HuH-7 (cell line): ENCODE measurements around the gene TP53BP1.
"Not testable (repeated sequence)": the region's sequence is repeated elsewhere in the genome, so short reads cannot be mapped to it uniquely, and the experiment has no call there.

ENCODE experiments used
- DNase-seq: peaks from one replicate; pipeline ENCODE4 v3.0.0; 2011; ENCODE audit warnings: low spot score

The TP53BP1 gene

DNA sequence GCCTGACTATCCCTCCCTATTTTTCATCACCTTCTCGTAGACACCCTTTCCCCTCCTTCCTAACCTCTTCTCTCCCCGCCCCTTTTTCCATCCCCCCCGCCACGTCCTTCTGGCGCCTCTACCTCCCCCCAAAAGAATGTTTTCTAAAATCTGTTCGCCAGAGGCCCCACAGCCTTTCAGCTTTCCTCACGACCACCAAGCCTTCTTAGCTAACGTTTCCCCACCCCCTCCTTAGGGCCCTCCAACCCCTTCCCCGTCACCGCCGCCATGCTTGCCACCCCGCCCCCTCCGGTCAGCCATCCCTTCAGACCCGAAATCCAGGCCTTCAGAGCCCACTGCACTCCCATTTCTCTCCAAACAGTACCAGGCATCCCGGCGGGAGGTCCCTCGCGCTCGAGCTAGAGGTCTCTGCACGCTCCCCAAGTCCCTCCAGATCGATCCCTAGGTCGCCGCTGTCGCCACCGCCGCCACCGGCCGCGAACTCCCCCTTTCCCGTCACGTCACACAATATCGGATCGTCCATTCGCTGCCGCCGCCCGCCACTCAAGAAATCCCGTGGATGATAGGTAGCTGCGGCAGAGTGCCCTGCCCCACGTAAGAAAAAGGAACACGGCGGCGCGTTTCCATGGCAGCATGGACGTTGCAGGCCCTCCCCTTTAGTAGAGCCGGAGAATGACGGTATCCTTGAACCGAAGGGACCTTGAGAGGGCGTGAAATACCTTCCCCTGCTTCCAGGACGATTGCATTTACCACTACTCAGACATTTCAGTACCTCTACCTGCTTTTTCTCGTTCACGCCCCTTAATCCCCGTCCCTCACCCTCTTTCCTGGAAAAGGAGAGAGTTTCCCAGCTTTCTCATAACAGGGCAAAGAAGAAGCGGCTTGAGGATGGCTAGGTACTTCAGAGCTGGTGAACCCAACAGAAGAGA, at the start of gene TP53BP1:
Gene TP53BP1 (minus strand): TSS at position 484 of the 929 bp plus-strand sequence. CDS start 113 bp downstream, at position 371.
- DNase-seq = peak; percentile 89

GRCh38 chr15:43541785-43542184, 48.8 kb upstream of the TP53BP1 start:
- no peak for DNase-seq

- no peak for DNase-seq
These were observed 45.1 kb upstream of the TP53BP1 start for GRCh38 chr15:43538091-43538490.

- DNase-seq = no peak
These were observed 41.9 kb upstream of the TP53BP1 start for GRCh38 chr15:43534897-43535296.

DNA sequence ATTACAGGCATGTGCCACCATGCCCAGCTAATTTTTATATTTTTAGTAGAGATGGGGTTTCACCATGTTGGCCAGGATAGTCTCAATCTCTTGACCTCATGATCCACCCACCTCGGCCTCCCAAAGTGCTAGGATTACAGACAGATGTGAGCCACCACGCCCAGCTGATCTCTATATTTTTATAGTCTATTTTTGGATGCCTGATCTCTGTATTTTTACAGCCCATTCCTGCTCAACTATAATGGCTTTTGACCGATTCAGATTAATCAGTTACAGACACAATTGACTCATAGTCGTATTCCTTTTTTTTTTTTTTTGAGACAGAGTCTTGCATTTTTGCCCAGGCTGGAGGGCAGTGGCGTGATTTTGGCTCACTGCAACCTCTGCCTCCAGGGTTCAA, 39.9 kb upstream of the TP53BP1 start:
- not testable (repeated sequence) for DNase-seq

DNA sequence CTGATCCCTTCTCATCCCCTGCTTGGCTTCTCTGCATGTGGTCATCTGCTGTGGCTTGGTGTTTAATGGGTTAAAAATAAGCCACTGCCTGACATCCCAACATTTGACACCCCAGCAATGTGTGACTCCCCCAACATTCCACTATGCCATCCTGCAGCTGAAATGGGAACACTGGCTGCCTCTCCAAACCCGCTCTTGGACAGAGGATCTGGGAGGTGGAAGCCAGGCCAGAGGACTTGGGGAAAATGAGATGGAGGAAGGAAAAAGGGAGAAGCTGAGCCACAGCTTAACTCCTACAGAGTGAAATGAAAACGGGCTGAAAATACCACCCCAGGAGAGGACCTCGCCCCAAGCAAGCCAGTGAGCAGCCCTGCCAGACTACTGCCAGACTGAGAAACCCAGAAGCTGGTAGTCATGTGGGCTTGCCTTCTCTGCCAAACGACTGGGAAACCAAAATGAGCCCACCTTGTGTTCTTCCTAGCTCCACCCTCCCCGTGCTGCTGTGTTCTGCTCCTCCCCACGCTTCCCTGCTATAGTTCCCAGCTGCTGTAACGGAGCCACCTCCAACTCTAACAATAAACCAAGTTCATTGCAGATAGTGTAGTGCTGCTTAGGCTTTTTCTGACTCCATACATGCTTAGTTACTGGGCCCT, 38.2 kb upstream of the TP53BP1 start:
- DNase-seq = no peak

GRCh38 chr15:43529587-43530345, 36.8 kb upstream of the TP53BP1 start:
- DNase-seq = no peak

- no peak for DNase-seq
These were observed 36.2 kb upstream of the TP53BP1 start for GRCh38 chr15:43529141-43529540.

DNA sequence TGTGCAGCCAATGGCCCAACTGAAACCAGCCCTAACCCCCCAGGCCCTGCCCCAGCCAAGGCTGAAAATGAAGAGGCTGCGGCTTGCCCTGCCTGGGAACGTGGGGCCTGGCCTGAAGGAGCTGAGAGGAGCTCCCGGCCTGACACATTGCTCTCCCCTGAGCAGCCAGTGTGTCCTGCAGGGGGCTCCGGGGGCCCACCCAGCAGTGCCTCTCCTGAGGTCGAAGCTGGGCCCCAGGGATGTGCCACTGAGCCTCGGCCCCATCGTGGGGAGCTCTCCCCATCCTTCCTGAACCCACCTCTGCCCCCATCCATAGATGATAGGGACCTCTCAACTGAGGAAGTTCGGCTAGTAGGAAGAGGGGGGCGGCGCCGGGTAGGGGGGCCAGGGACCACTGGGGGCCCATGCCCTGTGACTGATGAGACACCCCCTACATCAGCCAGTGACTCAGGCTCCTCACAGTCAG, 35.6 kb upstream of the TP53BP1 start:
- DNase-seq = no peak

DNA sequence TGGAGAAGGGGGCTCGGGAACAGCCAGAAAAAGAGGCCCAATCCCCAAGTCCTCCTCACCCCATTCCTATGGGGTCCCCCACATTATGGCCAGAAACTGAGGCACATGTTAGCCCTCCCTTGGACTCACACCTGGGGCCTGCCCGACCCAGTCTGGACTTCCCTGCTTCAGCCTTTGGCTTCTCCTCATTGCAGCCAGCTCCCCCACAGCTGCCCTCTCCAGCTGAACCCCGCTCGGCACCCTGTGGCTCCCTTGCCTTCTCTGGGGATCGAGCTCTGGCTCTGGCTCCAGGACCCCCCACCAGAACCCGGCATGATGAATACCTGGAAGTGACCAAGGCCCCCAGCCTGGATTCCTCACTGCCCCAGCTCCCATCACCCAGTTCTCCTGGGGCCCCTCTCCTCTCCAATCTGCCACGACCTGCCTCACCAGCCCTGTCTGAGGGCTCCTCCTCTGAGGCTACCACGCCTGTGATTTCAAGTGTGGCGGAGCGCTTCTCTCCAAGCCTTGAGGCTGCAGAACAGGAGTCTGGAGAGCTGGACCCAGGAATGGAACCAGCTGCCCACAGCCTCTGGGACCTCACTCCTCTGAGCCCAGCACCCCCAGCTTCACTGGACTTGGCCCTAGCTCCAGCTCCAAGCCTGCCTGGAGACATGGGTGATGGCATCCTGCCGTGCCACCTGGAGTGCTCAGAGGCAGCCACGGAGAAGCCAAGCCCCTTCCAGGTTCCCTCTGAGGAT, 35.0 kb upstream of the TP53BP1 start:
- no peak for DNase-seq

- no peak for DNase-seq
These were observed 34.3 kb upstream of the TP53BP1 start for GRCh38 chr15:43527016-43527801.

- DNase-seq = no peak
These were observed 33.4 kb upstream of the TP53BP1 start for GRCh38 chr15:43526261-43526930.

- DNase-seq = no peak
These were observed 32.2 kb upstream of the TP53BP1 start for GRCh38 chr15:43525131-43525530.

DNA sequence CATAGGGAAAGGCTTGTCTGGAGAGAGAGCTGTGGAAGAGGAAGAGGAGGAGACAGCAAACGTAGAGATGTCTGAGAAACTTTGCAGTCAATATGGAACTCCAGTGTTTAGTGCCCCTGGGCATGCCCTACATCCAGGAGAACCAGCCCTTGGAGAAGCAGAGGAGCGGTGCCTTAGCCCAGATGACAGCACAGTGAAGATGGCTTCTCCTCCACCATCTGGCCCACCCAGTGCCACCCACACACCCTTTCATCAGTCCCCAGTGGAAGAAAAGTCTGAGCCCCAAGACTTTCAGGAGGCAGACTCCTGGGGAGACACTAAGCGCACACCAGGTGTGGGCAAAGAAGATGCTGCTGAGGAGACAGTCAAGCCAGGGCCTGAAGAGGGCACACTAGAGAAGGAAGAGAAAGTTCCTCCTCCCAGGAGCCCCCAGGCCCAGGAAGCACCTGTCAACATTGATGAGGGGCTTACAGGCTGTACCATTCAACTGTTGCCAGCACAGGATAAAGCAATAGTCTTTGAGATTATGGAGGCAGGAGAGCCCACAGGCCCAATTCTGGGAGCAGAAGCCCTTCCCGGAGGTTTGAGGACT, 31.4 kb upstream of the TP53BP1 start:
- no peak for DNase-seq

GRCh38 chr15:43523646-43524045, 30.7 kb upstream of the TP53BP1 start:
- DNase-seq = no peak

DNA sequence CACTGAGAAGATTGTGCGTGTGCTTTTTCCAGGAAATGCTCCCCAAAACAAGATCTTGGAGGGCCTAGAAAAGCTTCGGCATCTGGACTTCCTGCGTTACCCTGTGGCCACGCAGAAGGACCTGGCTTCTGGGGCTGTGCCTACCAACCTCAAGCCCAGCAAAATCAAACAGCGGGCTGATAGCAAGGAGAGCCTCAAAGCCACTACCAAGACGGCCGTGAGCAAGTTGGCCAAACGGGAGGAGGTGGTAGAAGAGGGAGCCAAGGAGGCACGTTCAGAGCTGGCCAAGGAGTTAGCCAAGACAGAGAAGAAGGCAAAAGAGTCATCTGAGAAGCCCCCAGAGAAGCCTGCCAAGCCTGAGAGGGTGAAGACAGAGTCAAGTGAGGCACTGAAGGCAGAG, 29.3 kb upstream of the TP53BP1 start:
- no peak for DNase-seq

GRCh38 chr15:43521419-43521818, 28.5 kb upstream of the TP53BP1 start:
- no peak for DNase-seq

GRCh38 chr15:43520138-43520537, 27.2 kb upstream of the TP53BP1 start:
- DNase-seq = no peak

DNA sequence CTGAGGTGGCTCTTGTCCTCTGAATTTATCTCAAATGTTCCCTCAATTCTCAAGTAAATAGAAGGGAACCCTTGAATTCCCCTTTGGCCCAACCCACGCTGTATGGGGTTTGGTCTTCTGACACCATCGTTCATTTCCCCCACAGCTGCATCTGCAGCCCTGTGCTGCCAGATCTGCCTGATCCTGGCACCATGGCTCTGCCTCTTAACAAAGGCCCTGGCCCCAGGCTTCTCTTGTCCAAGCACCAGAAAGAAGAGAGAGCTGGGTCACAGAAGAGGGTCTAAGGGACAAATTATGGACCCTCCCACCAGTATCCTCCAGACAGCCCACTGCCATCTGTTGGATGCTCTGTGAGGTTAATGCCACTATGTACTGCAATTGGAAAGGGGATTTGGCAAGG, 26.2 kb upstream of the TP53BP1 start:
- DNase-seq = no peak

DNA sequence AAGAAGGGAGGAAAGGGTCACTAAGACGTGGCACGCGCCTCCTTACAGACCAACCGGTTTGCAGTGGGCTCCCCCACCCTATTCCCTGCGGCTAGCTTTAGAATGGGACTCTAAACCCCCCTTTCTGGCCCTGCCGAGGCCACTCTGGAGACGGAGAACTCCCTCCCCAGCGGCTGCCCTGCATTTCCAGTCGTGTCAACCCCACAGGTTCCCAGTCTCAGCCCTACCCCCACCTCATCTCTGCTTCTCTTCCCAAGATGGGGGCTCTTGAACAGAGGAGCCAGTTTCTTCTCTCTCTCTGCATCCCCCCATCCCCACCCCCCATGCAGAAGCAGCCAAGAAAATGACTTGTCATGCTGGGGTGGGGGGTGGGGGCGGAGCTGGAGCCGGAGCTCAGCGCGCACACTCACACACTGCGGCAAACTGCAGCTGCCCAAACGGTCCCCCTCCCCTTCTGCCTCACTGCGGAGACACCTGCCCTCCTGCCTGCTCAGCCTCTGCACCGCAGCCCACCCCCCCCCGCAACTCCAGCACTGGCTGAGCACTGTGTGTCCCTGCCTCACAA, 25.3 kb upstream of the TP53BP1 start:
- DNase-seq = no peak
